GM12873 (cell line): ENCODE measurements around the gene CASZ1.

Source experiments
- TF ChIP-seq, protein P1 (sequence below): IDR thresholded peaks from 2 replicates; pipeline ENCODE4 v1.5.1; 2012; ENCODE audit warnings: low read depth, mild to moderate bottlenecking, moderate library complexity, low read length, control low read depth; ENCODE audit not compliant: insufficient read depth; ENCODE audit errors: missing control alignments

CASZ1 gene

DNA sequence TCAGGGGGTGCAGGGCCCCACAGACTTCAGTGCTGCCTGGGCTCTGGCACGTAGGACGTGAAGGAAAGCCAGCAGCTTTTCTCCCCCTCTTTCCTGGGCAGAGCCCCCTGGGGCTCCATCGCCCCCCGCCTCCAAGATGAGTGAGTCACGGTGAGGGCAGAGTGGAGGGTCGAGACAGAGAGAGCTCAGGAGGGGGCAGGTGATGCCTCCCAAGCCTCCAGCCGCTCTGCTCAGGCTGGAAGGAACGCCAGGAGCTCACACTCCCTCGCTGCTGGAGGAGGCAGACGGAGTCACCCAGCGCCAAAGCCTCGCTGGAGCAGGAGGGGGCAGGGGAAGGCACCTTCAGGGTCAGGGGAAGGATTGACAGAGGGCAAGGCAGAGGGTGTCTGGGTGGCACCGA is 119.5 kb downstream of the CASZ1 start:
- TF ChIP-seq, protein P1, sequence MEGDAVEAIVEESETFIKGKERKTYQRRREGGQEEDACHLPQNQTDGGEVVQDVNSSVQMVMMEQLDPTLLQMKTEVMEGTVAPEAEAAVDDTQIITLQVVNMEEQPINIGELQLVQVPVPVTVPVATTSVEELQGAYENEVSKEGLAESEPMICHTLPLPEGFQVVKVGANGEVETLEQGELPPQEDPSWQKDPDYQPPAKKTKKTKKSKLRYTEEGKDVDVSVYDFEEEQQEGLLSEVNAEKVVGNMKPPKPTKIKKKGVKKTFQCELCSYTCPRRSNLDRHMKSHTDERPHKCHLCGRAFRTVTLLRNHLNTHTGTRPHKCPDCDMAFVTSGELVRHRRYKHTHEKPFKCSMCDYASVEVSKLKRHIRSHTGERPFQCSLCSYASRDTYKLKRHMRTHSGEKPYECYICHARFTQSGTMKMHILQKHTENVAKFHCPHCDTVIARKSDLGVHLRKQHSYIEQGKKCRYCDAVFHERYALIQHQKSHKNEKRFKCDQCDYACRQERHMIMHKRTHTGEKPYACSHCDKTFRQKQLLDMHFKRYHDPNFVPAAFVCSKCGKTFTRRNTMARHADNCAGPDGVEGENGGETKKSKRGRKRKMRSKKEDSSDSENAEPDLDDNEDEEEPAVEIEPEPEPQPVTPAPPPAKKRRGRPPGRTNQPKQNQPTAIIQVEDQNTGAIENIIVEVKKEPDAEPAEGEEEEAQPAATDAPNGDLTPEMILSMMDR: no peak

DNA sequence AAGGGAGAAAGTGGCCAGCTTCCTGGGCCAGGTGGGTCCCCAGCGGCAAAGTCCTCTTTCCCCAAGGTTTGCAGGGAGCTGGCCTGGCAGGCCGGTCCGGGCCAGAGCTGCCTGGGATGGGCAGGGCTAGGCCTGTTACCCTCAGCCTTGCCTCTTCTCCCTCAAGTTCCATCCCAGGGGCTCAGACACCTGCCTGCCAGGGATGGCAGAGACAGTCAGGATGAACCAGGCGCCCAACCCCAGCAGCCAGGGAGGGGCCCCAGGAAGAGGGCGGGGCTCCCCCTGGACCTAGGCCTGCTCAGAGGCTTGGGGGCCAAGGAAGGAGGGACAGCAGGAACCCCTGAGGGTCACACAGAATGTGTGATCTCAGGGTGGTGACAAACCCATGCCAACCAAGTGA is 120.6 kb downstream of the CASZ1 start:
- TF ChIP-seq, protein P1: no peak

DNA sequence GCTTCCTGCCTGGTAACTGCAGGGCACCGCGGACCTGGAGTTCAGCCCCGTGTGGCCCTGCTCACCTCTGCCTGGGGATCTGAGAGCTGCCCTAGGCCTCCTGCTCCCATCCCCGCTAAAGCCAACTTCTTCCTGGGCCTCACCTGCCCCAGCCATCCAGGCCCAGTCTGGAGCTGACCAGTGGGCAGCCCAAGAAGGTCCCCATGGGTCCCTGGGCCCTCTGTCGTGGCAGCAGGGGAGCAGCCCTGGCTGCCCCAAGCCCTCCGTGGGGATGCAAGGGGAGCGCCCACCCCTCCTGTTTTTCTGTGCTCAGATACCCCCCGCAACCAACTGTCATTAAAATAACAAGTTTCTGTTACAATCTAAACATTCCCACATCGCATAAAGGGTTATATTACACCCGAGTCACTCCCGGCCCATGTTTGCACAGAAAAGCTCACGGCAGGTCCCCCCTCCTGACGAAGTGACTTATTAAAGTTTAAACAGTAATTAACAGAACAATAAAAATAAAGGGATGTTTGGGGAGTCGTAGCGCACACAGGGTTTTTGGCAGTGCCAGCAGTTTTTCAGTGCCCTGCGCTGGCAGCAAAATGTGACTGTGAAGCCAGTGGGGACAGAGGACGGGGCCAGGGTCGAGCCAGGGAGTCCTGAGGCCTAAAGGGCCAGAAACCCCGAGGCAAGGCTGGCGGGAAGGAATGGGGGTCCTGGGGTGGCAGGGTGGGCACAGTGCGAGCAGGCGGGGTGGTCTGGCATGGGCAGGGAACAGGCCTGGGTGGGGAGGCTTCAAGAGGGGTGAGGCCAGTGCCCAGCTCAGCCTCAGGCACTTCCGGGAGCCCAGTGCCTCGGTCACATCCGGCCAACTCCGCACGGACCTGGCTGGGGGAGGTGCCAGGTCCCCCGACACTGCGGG is 121.5 kb downstream of the CASZ1 start:
- TF ChIP-seq, protein P1: no peak

DNA sequence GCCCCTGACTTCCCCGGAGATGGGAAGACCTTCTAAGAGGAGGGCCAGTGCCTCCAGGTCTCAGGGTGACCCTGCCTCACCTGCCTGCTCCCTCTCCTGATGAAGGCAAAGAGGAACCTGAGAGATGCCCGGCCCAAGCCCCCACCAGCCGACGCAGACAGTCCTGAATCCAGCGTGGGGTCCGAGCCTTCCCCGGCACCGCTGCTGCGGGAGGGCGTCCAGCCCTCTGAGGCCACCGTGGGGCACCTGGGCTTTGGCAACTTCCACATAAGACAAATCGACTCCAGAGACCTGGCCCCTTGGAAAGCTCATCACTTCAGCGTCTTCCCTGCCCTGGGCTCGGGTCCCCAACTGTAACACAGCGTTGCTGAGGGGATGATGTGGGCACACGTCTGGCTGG is 122.2 kb downstream of the CASZ1 start:
- TF ChIP-seq, protein P1: no peak

- TF ChIP-seq, protein P1: no peak
These were observed 123.2 kb downstream of the CASZ1 start for GRCh38 chr1:10673109-10673711.

DNA sequence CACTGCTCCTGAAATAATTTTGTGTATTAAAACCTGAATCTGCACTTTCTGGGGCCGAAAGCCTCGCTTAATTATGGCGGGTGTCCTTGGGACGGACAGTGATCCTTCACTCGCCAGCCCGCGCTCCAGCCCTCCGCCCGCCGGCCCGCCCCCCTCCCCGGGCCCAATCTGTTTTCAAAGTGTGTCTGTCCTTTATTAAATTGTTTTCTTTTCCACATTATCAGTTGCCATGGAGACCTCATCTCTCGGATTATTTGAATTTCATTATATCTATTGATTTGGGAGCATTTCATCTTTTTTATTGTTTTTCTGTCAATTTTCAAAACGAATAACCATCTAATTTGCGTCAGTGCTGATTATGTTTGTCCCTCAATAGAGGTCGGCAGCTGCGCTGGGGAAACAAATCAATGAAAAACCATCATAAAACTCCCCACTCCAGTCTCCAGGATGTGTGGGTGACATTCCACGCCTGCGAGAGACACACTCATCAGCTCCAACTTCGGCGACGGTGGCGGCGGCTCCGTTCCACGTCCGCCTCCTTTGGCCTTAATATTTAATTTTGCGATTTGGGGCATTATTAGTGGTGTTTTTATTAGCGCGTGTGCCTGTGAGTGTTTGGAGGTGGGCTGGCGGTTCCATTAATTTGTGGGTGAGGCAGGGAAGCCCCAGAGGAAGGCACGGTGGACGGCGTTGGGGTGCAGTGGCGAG is 123.9 kb downstream of the CASZ1 start:
- TF ChIP-seq, protein P1: no peak
